NCI-H2171 treated with DMSO at 0.1 percent for 48 hours (cell line): ENCODE measurements around the gene JARID2.

ENCODE experiments used
- DNase-seq: peaks from one replicate; lab custom pipeline; 2025; lab: John Stamatoyannopoulos, UW

Gene JARID2

GRCh38 chr6:15509335-15509933, 263.6 kb downstream of the JARID2 start:
- DNase-seq, result no peak

DNA sequence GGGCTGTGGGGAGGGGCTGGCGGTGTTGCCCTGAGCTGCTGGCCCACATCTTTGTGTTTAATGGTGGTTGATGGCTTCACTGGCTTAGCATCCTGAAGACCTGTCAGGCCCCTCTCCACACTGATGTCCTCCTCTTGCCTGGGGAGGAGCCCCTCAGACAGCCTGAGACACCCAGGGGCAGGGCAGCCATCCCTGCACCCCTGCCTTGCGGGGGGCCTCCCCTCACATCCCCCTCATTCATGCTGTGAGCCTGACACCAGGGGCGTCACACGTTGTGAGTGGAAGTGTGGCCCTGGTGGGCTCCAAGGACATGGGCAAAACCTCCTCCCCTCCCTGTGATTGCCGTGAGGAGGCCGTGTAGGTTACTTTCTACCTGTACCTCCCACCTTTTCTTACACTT, 264.3 kb downstream of the JARID2 start:
- DNase-seq, result no peak

- no peak for DNase-seq
Observed at GRCh38 chr6:15510536-15511247, 264.8 kb downstream of the JARID2 start.

DNA sequence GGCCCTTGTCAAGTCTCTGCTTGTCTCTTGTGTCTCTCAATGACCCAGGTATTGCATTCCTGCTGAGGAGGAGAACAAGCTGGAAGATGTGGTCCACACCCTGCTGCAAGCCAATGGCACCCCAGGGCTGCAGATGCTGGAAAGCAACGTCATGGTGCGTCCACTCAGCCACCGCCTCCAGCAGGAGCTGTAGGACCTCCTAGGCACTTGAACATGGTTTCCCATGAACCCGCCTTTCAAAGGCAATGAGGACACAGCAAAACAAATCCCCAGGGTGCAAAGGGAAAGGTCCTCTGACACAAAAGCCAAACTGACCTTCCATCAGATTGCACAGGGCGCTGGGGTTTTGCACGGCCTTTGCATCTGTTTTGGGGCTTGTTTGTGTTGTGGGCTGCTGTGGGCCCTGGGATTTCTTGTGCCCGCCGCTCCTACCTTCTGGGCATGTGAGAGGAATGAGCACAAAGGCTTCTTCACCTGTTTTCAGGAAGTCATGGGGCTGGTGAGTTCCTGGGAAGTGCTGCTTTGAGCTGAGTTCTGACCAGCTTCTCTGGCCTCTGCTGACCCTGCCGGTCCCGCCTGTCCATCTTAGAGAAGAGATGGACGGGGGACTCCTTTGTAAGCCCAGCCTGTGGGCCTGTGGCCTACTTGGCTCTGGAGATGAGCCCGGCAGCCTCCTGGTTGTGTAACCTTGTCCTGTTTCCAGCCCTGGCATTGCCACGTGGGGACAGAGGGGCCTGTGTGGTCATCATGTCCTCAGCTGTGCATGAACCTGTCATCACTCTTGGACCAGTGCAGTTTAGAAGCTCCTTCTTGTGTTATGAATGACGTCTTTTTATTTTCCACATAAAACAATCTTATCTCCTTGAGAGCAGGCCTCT, 265.6 kb downstream of the JARID2 start:
- no peak for DNase-seq

GRCh38 chr6:15512126-15512525, 266.3 kb downstream of the JARID2 start:
- no peak for DNase-seq

- DNase-seq, result no peak
Observed at GRCh38 chr6:15512721-15513120, 266.9 kb downstream of the JARID2 start.

- no peak for DNase-seq
Observed at GRCh38 chr6:15513131-15513771, 267.4 kb downstream of the JARID2 start.

DNA sequence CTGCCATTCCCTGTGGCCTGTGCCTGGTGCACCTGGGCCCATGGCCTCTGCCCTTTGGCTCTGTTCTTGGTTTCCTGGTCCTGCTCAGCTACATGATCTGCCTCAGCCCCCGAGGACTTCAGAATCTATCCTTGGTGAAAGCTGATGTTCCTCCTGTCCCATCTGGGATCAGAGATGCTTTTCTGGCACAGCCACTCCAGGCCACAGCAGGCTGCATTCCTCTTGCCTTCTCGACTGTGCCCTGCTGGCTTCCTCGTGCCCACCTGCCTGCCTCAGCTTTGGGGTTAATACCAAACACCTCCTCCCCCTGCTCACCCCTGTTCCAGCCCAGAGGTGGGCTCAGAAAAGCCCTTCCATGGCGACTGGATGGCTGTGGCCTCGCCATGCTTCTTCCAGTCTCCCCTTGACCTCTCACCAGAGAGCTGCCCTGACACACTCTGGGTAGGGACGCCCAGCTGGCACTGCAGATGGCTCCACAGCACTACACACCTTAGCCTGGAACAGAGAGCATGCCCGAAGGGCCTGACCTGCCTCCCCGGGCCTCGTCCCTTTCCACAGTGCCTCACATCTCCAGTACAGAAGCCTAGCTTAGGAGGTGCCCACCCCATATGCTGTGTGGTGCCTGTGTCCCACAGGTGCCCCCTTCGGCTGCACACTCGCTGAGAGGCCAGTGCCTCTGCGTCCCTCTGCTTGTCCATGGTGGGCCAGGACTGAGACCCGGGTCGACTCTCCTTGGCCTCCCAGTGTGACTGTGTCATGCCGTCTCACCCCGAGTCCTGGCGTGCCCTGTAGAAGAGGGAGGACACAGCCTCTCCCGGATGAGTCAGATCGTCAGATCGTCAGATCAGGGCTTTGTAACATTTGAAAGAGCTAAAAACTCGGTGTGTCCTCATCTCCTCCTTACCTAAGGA, 268.2 kb downstream of the JARID2 start:
- DNase-seq, result no peak

GRCh38 chr6:15515226-15515625, 269.4 kb downstream of the JARID2 start:
- DNase-seq, result no peak

DNA sequence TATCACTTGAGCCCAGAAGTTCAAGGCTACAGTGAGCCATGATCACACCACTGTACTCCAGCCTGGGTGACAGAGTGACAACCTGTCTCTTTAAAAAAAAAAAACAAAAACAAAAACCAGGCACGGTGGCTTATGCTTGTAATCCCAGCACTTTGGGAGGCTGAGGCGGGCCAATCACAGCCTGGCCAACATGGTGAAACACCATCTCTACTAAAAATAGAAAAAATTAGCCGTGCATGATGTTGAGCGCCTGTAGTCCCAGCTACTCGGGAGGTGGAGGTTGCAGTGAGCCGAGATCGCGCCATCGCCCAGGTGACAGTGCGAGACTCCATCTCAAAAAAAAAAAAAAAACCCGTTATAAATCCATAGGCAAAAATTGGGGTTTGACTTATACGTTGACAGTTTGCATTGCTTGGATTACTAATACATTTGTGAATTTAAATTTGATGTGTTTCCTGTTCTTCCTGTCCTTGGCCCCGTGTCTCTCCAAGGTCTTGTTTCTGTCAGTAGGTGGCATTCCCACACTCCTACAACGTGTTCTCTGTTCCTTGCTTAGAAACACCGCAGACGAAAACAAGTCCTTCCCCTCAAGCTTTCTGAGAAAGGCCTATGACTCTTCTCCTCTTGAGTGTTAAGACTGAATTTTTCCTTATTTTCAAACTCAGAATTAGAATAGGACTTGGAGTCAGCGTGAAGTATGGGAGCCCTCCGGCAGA, 269.9 kb downstream of the JARID2 start:
- no peak for DNase-seq

DNA sequence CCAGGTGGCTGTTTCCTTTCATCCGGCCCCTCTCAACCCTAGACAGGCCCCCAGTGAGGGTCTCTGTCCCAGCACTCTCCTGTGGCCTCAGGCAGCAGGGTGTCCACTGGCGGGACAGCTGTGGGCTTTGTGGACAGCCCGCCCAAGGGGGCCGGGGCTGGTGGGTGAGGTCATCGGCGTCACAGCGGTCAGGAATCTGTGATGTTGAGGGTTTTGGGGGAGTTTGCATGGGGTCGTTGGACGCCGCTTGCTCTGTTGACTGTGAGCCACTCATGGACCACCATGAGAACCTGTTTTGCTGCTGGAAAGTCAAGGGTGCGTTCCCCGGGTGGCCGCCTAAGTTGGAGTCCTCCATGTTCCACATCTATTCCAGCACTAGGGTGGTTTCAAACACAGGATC, 270.5 kb downstream of the JARID2 start:
- no peak for DNase-seq

GRCh38 chr6:15516923-15517560, 271.2 kb downstream of the JARID2 start:
- no peak for DNase-seq

GRCh38 chr6:15517600-15517999, 271.7 kb downstream of the JARID2 start:
- no peak for DNase-seq

GRCh38 chr6:15518057-15518456, 272.2 kb downstream of the JARID2 start:
- no peak for DNase-seq

DNA sequence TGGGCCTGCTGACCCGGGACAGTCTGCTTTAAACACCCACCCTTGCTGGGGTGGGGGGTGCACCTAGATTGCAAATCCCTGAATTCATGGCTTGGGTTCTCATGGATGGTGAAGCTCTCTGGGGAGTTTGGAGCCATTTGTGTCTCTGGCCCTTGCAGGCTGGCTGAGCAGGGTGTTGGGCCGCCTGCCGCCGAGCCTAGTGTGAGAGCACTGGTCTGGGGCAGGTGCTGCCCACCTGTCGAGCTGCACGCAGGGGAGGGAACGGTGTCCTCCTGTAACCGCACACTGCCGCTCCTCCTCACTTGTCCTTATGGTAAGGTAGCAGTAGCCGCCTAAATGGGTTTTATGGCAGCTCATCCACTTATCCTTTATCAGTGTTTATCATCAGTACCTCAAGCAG, 273.0 kb downstream of the JARID2 start:
- peak; percentile 33 for DNase-seq

- DNase-seq, result no peak
Observed at GRCh38 chr6:15519681-15520080, 273.8 kb downstream of the JARID2 start.

GRCh38 chr6:15520626-15521203, 274.8 kb downstream of the JARID2 start:
- no peak for DNase-seq

GRCh38 chr6:15521582-15521981, 275.7 kb downstream of the JARID2 start:
- no peak for DNase-seq

DNA sequence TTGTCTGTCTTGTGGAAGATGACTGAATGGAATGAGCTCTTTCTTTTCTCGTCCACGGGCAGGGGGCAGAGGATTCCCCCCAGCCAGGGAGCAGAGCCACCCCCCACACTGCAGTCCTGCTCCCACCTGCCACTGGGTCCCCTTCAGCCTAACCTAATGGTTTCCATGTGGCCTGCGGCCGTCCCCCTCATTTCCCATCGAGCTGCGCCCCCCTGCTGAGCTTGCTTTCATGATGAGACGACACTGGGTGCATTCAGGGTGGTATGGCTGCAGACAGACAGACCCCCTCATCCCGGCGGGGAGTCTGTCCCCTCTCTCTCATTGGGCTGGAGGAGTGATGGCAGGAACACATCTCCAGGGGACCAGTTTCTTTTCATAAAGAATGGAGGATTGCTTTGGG, 276.2 kb downstream of the JARID2 start:
- DNase-seq, result no peak

- DNase-seq, result no peak
Observed at GRCh38 chr6:15522427-15522826, 276.6 kb downstream of the JARID2 start.
